NCI-H748 treated with DMSO at 0.1 percent for 48 hours (cell line): ENCODE results near the gene FADS2.

Experiments
- DNase-seq: peaks from one replicate; lab custom pipeline; 2025; lab: John Stamatoyannopoulos, UW

Gene FADS2

GRCh38 chr11:61905801-61906521, 77.9 kb downstream of the FADS2 start:
- DNase-seq, result no peak

- no peak for DNase-seq
Observed at GRCh38 chr11:61906522-61906909, 78.4 kb downstream of the FADS2 start.

DNA sequence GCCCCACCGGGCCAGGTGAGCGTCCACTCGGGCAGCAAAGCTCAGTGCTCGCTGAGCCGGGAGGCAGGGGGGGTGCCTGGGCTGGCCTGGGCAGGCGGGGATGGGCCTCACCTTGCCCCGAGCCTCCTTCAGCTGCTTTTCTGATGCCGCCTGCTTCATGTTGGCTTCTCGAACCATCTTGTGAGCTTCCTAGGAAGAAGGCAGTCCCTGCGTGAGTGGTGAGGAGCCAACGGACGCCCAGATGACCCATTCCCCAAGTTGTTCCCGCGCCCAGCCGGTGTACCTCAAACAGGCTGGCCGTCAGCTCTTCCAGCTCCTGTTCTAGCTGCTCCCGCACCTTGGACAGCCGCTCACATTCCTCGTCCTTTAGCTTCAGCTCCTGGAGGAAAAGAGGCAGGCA, 79.2 kb downstream of the FADS2 start:
- DNase-seq, result no peak

- no peak for DNase-seq
Observed at GRCh38 chr11:61907871-61908729, 80.0 kb downstream of the FADS2 start.

GRCh38 chr11:61908730-61909316, 80.7 kb downstream of the FADS2 start:
- DNase-seq, result no peak

GRCh38 chr11:61910187-61911127, 82.4 kb downstream of the FADS2 start:
- DNase-seq, result no peak

DNA sequence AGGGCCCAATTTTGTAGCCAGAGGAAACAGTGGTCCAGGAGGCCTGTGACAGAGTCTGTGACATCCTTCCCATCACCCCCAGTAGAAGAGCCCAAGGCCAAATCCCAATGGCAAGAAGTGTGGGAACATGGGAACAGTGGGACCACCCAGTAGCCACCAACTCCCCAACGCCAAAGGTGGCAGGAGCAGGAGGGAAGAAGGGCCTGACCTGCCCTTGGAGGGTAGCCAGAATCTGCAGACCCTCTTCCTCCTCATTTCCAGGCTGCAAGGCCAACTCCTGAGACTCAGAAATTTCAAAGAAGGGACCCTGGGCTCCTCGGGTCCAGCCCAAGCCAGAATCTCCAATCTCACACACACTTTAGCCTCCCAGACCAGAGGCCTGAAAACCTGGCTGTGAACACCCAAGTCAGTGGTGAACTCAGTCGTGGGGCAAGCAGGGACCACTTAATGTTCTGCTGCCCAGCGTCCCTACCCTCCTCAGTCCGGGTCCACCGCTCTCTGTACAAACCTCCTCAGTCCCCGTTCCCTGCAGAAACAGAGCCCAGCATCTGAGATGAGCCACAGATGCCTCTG, 83.1 kb downstream of the FADS2 start:
- DNase-seq, result no peak

GRCh38 chr11:61911701-61912529, 83.8 kb downstream of the FADS2 start:
- DNase-seq, result no peak

DNA sequence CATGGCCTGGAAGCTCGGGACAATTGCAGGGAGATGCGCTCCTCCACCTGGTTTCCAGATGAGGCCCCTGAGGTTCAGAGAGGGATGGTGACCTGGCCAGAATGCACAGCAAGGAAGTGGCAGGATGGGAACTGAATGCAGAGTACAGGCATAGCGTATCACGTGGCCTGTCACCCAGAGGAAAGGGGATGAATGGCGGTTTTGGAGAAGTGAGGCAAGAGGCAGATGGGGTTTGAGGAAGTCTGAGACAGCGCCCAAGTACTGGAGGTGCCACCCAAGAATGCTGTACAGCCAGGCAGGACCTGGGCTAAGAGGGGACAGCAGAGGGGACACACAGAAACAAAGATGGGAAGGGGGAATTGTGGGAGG, 84.4 kb downstream of the FADS2 start:
- DNase-seq, result no peak

DNA sequence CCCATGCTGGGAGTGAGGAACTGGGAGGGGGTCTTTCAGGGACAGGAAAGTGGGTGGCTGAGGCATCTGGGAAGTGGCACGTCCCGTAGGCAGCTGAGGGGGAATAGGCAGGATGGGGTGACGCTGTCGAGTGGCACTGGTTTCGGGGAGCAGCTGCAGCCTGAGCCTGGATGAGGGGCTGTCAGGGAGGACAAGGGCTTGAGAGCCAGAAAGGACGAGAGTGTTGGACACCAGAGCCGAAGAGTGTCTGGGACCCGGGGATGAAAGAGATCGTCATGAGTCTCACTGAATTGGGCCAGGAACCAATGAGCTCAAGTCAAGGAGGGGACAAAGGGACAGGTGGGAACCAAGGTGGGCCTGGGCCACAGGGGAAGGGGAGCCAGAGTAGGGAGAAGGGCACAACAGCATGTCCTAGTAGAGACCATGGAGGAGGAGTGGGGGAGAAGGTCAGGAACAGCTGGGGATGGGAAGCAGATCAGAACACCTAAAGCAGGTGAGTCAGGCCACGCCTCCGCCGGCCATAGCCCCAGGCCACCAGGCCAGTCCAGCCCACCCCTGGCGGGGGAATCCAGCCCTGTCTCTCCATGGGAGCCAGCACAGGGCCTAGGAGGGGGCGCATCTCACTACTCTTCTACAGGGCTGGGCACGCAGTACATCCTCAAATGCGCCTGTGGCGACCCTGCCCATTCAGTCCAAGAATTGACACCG, 85.0 kb downstream of the FADS2 start:
- DNase-seq, result no peak

- DNase-seq, result no peak
Observed at GRCh38 chr11:61913699-61914395, 85.7 kb downstream of the FADS2 start.

DNA sequence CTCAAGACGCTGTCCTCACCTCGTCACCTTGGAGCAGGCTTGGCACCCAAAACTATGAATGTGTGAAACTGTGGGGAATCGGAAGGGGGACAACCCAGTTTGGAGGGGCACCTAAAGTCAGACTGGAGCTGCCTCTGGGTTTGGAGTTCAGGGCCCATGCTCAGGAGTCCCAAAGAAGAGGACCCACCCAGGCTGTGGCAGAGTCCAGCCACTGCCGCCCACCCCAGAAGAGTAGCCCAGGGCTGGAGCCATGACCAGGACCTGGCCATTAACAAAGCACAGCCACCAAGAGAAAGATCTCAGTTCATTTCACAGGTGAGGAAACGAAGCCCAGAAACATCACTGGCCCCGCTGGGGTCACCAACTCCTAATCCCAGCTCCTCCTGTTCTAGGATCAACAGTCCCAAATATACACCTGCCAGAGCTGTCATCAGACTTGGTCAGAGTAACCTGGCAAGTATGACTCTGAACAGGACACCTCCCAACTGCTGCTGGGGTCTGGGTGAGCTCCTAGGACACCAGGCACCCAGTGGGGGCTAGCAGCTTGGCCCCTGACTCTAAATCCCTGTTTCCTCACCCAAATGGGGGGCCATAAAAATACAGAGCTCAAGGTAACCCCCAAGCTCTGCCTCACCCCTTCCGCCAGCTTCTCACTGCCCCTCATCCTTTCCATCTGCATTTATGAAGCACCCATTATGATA, 86.5 kb downstream of the FADS2 start:
- DNase-seq, result no peak

GRCh38 chr11:61916737-61917333, 88.7 kb downstream of the FADS2 start:
- no peak for DNase-seq
